T-helper 1 cell treated with Interleukin-12 subunit alpha and Interleukin-12 subunit beta and Interleukin-4 antibody, amounts not matched to agents 30 μg/mL and 1 μg/mL, for 36 hours (primary cell): Measurements from ENCODE around the gene BOD1L2.

Experiments used
- H3K27ac Mint-ChIP-seq: one replicate; pipeline ENCODE4 v1.8.0; 2021; ENCODE audit warnings: mild to moderate bottlenecking, mixed read lengths
- H3K27me3 Mint-ChIP-seq: one replicate; pipeline ENCODE4 v1.8.0; 2021; ENCODE audit warnings: low read depth, mixed read lengths
- H3K36me3 Mint-ChIP-seq: one replicate; pipeline ENCODE4 v1.8.0; 2021; ENCODE audit warnings: low read depth, mixed read lengths
- H3K4me1 Mint-ChIP-seq: one replicate; pipeline ENCODE4 v1.8.0; 2021; ENCODE audit warnings: low read depth, mixed read lengths
- H3K4me3 Mint-ChIP-seq: one replicate; pipeline ENCODE4 v1.8.0; 2021; ENCODE audit warnings: mild to moderate bottlenecking, moderate library complexity, mixed read lengths
- H3K9me3 Mint-ChIP-seq: one replicate; pipeline ENCODE4 v1.8.0; 2021; ENCODE audit warnings: mixed read lengths

BOD1L2 gene

DNA sequence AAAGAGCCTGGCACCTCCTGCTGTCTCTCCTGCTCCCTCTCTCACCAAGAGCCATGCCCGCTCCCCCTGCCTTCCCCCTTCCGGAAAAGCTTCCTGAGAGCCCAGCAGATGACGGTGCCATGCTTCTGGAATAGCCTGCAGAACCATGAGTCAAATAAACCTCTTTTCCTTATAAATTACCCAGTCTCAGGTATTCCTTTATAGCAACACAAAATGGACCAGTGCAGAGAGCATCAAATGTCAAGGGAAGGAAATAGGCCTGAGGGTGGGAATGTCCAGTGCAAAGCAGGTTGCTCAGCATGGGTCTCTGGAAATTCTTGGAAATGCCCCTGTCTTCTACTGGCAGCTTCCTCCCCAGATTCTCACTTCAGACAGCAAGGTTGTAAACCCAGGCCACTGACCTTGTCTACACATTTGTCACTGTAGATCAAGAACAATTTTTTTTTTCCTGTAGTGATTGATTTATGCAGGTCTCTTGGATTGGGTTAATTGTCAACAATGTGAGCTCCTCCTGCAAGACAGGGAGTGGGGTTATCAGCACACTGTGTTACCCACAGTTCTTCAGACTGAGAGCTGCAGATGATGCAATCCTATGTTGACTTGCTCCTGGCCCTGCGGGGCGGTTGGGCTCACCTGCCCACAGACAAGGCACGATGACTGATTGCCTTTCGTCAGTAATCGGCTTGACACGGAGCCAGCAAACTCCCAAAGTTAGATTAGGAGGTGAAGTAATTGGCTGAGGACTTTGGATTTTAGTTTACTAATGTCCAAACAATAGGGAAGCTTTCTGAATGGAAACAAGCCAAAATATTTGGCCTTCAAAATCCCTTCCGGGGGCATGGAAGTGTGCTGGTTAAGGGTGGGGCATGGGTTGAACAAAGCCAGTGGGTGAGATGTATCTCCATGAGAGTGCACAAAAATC lies 5.4 kb upstream of the BOD1L2 start:
- Mint-ChIP-seq H3K27ac (no peak overlapping the region), H3K9me3 (no peaks in the 10 kb centered on the region), H3K4me3 (no peak overlapping the region), H3K36me3 (no peaks in the 10 kb centered on the region), H3K27me3 (no peaks in the 10 kb centered on the region), H3K4me1 (no peaks in the 10 kb centered on the region)

DNA sequence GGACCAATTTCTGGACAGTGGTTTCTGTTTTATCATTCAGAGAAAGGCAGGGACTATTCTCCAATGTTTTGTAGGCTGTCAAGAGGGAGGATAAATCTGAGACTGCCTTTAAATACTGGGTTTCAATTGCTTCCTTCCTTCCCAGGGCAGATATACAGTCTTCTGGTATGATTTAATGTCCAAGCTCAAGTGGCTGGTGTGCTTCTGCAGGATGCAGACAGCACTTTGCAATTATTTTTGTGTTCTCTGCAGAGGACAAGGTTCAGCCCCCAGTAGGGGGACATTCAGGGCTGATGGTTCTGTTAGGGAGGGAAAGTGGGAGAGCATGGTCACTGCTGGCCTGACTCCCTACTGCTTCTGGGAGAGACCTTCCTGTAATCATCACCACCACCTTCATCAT lies 4.6 kb upstream of the BOD1L2 start:
- no peak overlapping the region for H3K4me3 Mint-ChIP-seq

DNA sequence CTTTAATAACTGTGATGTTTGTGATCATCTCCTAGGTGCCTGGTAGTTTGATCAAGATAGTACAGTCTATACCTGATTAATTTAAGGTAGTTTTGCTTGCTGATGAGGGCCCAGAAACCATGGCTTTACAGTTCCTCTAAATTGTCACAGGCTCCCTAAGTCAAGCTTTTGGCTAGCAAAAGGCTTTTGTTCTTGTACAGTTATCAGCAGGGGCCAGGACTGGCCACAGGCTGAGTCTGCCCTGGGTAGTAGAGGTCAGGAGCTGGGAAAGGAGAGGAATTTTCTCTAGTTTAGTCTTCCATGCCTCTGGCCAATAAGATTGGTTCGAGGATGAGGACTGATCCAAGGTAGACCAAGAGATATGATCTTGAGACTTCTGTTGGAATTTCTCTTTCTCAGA lies 3.6 kb upstream of the BOD1L2 start:
- H3K36me3 Mint-ChIP-seq, result no peaks in the 10 kb centered on the region
- H3K4me3 Mint-ChIP-seq, result no peak overlapping the region
- H3K9me3 Mint-ChIP-seq, result no peaks in the 10 kb centered on the region
- H3K27ac Mint-ChIP-seq, result no peak overlapping the region
- no peaks in the 10 kb centered on the region for H3K4me1 Mint-ChIP-seq
- peaks cover 3% of the 10 kb centered on the region for H3K27me3 Mint-ChIP-seq

More for the DNA sequence above, 4.6 kb upstream of the BOD1L2 start:
- Mint-ChIP-seq H3K27ac (no peak overlapping the region), H3K9me3 (no peaks in the 10 kb centered on the region), H3K36me3 (no peaks in the 10 kb centered on the region), H3K27me3 (no peaks in the 10 kb centered on the region), H3K4me1 (no peaks in the 10 kb centered on the region)

DNA sequence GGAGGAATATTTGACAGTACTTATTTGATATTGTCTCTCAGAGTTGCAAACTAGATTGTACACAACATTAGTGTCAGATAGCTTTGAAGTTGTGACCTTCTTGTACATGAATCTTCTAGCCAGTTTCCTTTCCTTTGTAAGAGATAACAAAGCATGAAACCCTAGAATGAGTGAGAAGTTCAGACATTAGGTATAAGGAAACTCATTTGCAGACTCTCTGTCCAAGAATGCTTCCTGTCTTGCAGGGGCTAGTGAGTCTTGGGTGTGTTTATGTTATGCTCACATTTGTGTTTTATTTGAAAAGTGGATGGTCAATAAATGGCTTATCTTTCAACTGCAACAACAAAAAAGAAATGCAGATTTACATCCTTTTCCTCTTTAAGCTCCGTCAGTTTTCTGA lies 1.4 kb downstream of the BOD1L2 start:
- no peaks in the 10 kb centered on the region for H3K36me3 Mint-ChIP-seq
- H3K4me3 Mint-ChIP-seq, result no peak overlapping the region
- no peaks in the 10 kb centered on the region for H3K4me1 Mint-ChIP-seq
- no peaks in the 10 kb centered on the region for H3K9me3 Mint-ChIP-seq
- peaks cover 8% of the 10 kb centered on the region for H3K27me3 Mint-ChIP-seq
- H3K27ac Mint-ChIP-seq, result no peak overlapping the region

DNA sequence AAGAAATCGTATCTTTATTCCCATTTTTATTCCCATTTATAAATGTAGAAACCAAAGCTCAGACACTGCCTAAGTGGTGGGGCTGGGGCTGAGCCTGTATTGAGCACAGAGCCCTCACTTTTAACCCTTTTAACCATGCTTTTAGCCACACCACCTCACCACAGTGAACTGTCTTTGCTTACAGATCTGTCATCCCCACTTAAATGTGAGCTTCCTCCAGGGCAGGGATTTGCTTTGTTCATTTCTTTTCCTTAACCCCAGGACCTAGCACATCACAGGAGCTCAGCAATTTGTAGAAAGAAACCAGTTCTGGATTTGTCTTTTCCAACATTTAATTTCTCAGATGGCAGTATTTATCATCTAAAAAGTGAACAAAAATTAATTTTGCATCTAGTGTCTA lies 2.2 kb downstream of the BOD1L2 start:
- no peaks in the 10 kb centered on the region for H3K9me3 Mint-ChIP-seq
- no peaks in the 10 kb centered on the region for H3K36me3 Mint-ChIP-seq
- no peaks in the 10 kb centered on the region for H3K4me1 Mint-ChIP-seq
- no peak overlapping the region for H3K27ac Mint-ChIP-seq
- peaks cover 8% of the 10 kb centered on the region for H3K27me3 Mint-ChIP-seq
- H3K4me3 Mint-ChIP-seq, result no peak overlapping the region

DNA sequence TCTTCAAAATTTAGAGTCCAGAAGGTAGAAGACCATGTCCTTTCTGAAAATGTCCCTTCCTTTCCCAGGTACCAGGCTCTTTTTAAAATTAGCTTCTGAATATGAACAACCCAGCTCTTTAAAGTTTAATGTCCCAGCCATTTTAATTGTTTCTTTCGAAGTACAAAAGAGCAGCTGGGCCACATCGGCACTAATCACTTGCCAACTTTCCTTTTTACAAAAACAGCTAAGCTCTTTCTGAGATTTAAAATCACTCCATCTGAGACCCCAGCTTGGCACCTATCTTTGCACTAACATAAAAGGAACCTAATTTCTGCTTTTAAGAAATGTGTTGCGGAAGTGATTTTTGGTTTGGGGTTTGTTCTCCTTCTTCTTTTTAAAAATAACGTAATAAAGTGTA lies 2.6 kb downstream of the BOD1L2 start:
- H3K4me1 Mint-ChIP-seq, result no peaks in the 10 kb centered on the region
- no peak overlapping the region for H3K4me3 Mint-ChIP-seq
- no peaks in the 10 kb centered on the region for H3K36me3 Mint-ChIP-seq
- no peak overlapping the region for H3K27ac Mint-ChIP-seq
- H3K27me3 Mint-ChIP-seq, result peaks cover 8% of the 10 kb centered on the region
- H3K9me3 Mint-ChIP-seq, result no peaks in the 10 kb centered on the region

DNA sequence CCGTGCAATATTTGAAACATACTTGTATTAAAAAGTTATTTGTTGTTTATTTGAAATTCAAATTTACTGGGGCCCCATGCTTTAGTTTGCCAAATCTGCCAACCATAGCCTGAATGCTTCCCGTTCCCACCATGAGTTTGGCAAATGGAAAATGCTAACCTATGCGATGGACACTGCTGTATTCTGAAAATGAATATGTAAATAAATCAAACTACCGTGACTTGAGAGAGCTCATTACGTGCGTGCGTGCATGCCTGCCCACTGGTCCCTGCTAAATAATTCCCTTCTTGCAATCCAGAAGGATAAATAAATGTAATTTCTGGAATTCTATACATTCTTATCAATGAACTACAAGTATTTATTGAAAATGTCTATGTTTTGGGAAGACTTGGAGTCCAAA lies 3.2 kb downstream of the BOD1L2 start:
- Mint-ChIP-seq H3K27ac (no peak overlapping the region), H3K9me3 (no peaks in the 10 kb centered on the region), H3K27me3 (peaks cover 8% of the 10 kb centered on the region), H3K4me1 (no peaks in the 10 kb centered on the region), H3K4me3 (no peak overlapping the region), H3K36me3 (no peaks in the 10 kb centered on the region)

DNA sequence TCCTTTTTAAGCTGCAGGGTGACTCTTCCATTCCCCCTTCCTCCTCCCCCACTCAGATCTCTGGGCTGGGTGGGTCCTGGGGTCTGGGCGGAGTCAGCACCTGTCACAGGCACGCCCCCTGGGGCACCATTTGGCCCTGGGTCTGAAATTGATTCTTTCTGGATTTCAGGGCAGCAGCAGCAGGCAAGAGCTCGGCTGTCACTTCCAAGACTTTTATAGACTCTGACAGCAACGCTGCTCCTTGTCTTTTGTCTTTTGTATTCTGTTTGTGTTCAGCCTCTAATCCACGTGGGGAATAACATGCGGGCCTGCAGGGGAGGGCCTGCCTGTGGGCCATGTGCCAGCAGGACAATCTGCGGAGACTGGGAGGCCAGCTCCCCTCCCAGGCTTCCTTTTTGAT lies 3.9 kb downstream of the BOD1L2 start:
- no peaks in the 10 kb centered on the region for H3K9me3 Mint-ChIP-seq
- no peaks in the 10 kb centered on the region for H3K36me3 Mint-ChIP-seq
- H3K27me3 Mint-ChIP-seq, result peaks cover 8% of the 10 kb centered on the region
- no peak overlapping the region for H3K27ac Mint-ChIP-seq
- H3K4me3 Mint-ChIP-seq, result no peak overlapping the region
- H3K4me1 Mint-ChIP-seq, result no peaks in the 10 kb centered on the region

DNA sequence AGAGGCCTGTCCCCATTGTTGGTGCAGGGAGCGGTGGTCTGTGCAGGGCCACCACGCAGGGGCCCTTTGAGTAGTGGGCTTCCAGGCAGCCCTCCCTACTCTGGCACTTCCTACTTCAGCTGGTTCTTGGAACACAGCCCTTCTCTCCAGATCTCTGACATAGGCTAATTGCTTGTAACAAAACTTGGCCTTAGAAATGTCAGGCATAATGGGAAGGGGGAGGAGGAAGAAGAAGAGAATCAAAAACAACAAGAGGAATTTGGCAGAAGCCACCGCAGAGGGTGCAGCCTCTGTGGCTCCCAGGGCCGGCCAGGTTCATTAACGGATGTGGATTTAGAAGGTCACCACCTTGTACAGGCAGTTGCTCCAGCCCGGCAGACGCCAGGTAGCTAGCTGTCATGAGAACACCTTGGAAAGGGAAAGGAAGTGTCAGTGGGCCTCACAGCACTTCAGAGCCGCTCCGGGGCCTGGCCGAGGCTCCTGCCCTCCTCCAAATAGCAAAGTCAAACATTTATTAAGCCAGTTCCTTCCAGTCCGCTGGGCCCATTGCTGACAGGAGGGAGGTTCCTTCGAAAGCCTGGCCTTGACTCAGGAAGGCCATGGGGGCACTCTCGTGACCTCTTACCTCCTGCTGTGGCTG lies 7.4 kb downstream of the BOD1L2 start:
- Mint-ChIP-seq H3K9me3 (no peaks in the 10 kb centered on the region), H3K27ac (no peak overlapping the region), H3K4me1 (no peaks in the 10 kb centered on the region), H3K36me3 (no peaks in the 10 kb centered on the region), H3K27me3 (peaks cover 5% of the 10 kb centered on the region), H3K4me3 (no peak overlapping the region)

DNA sequence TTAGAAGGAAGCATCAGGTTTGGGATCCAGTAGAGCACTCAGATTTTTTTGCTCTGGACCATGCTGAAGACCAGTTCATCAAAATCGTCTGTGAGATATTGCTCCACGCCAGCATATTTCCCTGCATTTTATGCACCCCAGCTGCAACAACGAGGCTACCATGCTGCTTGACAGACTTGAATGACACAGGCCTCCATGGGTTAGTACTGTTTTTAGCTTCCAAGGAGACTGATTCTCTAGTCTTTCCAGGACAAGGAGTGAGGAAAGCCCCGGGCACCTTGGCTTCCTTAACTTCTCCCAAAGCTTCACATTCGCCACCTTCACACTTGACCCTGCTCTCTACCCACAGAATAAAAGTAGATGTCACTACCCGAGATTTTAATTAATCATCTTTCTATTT lies 17.5 kb downstream of the BOD1L2 start:
- Mint-ChIP-seq H3K27me3 (peaks cover 5% of the 10 kb centered on the region), H3K4me3 (no peak overlapping the region), H3K9me3 (no peaks in the 10 kb centered on the region), H3K27ac (no peak overlapping the region), H3K4me1 (no peaks in the 10 kb centered on the region), H3K36me3 (no peaks in the 10 kb centered on the region)

DNA sequence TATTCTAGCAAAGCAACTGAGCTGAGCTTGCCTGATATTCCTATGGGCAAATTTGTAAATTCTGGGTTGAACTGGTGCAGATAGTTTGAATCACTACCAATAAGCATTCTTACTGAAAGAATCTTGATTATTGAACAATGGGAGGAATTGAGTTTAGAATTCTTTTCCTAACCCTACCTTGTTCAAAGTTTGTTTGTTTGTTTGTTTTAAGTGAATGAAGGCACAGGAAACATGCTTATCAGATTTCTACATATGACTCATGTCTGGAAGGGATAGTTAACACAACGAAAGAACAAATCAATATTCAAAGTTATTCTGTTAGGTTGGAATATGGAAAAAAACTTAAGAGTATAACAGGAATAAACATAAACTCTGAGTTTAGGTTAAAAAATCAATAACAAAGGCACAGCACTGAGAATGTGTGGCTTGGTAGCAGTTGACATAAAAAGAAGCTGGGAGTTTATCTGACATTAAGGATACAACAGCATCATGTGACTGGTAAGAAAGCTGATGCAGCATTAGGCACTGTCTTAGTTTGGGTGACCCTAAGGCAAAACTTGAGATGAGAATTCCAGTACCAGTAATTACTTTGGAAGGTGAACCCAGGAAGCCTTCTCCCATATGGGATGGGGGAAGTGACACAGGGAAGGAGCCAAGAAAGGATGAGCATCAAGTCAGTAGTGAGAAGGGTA lies 20.9 kb downstream of the BOD1L2 start:
- H3K27ac Mint-ChIP-seq, result no peak overlapping the region
- no peaks in the 10 kb centered on the region for H3K27me3 Mint-ChIP-seq
- H3K4me1 Mint-ChIP-seq, result no peaks in the 10 kb centered on the region
- H3K36me3 Mint-ChIP-seq, result no peaks in the 10 kb centered on the region
- H3K9me3 Mint-ChIP-seq, result no peaks in the 10 kb centered on the region
- H3K4me3 Mint-ChIP-seq, result no peak overlapping the region

DNA sequence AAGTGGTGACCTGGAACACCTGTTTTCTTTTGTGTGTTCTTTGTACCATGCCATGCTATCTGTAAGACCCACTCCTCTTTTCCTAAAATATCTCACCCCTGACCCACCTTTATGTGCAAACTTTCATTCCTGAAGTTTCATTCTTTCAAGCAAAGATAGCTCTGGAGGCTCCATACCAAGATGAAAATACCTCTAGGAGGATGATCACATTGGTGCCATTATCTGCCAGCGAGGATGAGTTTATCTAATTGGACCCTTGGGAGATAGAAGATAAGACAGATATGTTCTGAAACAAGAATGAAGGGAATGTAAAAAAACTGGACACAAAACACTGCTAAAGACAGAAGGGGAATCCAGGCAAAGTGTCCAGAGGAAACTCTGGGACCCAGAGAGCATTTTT lies 24.1 kb downstream of the BOD1L2 start:
- Mint-ChIP-seq H3K9me3 (peaks cover 4% of the 10 kb centered on the region), H3K36me3 (no peaks in the 10 kb centered on the region), H3K27me3 (no peaks in the 10 kb centered on the region), H3K27ac (no peak overlapping the region), H3K4me3 (no peak overlapping the region), H3K4me1 (no peaks in the 10 kb centered on the region)

DNA sequence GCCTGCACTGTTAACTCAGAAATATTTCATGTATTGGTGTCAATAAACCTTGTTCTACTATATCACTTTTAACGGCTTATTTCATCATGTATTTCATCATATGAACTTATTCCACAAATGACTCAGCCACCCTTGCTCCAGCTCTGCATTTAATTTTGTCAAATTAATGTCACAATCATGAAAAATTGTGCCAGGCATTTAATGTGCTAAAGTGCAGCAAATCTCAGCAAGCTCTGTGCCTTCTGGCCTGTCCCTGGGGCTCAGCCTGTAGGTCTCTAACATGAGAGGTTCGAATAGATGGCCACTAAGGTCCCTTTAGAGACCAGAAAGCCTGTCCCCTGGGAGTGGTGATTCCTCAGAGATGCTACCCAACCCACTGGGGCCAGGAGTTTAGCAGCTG lies 28.6 kb downstream of the BOD1L2 start:
- H3K9me3 Mint-ChIP-seq, result peaks cover 4% of the 10 kb centered on the region
- H3K27me3 Mint-ChIP-seq, result no peaks in the 10 kb centered on the region
- no peaks in the 10 kb centered on the region for H3K36me3 Mint-ChIP-seq
- no peaks in the 10 kb centered on the region for H3K4me1 Mint-ChIP-seq
- no peak overlapping the region for H3K27ac Mint-ChIP-seq
- H3K4me3 Mint-ChIP-seq, result no peak overlapping the region

DNA sequence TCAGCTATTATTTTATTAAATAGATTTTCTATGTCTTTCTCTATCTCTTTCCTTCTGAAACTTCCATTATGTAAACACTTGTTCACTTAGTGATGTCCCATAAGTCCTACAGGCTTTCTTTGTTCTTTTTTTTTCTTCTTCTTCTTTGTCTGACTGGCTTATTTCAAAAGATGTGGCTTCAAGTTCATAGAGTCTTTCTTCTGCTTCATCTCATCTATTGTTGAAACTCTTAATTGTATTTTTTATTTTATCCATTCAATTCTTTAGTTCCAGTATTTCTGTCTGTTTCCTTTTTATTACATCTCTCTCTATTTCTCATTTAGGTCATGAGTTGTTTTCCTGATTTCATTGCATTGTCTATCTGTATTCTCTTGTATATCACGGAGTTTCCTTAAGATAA lies 38.5 kb downstream of the BOD1L2 start:
- Mint-ChIP-seq H3K9me3 (peaks cover 34% of the 10 kb centered on the region), H3K27me3 (peaks cover 7% of the 10 kb centered on the region), H3K36me3 (peaks cover 6% of the 10 kb centered on the region), H3K4me3 (no peak overlapping the region), H3K4me1 (no peaks in the 10 kb centered on the region), H3K27ac (no peak overlapping the region)
